ENCODE results near the gene EML5.
A peak's percentile ranks its signal among the peaks of the same experiment; 100 is the strongest.
"Not testable (repeated sequence)": the region's sequence is repeated elsewhere in the genome, so short reads cannot be mapped to it uniquely, and the experiment has no call there.

The EML5 gene

GRCh38 chr14:88792473-88793258 is at the start of gene EML5:
EML5 (minus strand) TSS chr14:88792953; CDS start chr14:88792503, 450 bp downstream.
- peak; percentile 82 for DNase-seq

DNA sequence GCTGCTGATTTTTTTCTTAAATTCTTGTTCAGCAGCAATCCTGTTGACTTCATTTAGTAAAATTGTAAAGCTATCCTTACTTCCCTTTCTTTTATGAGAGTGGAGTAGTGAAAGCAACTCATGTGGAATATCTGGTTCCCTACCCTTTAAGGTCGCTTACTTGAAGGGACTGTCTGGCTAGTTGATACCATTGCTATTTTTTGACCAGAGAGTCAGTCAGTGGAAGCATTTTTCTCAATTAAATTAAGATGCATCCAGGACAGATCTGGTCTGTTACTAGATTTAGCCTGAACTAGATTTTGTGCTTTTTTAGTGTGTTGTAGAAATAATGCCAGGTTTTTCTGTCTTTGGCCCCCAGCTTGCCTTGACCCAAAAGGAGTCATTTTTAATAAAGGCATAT is 49.7 kb upstream of the EML5 start:
- no peak for DNase-seq

DNA sequence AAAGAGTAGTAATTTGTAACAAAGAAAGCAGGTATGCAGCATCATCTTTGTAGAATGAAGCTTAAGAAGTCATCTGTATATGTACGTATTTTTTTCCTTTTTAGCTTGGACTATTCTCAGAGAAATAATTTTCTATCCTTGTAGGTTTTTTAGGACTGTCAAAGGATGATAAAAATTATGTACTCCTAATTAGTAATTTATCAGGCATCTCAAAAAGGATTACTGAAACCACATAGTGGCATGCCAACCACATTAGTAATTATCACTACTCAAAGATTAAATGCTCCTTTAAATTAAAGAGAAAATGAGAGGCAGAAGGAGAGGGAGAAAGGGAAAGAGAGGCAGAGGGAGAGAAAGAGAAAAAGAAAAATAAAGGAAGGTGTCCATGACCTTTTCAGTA is 49.0 kb upstream of the EML5 start:
- no peak for DNase-seq

DNA sequence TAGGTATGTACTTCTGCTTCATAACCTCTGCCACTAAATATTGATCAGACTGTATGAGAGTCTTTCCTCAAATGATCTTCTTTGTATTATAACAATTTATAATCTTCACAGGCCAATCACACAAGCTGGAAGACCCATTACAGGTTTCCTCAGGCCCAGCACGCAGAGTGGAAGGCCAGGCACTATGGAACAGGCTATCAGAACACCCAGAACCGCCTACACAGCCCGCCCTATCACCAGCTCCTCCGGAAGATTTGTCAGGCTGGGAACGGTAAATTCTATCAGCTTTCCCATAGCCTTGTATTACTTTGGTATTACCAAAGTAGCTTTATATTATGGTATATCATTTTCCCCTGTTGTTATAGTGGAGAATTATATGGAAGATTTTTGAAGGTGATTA is 48.2 kb upstream of the EML5 start:
- no peak for DNase-seq

DNA sequence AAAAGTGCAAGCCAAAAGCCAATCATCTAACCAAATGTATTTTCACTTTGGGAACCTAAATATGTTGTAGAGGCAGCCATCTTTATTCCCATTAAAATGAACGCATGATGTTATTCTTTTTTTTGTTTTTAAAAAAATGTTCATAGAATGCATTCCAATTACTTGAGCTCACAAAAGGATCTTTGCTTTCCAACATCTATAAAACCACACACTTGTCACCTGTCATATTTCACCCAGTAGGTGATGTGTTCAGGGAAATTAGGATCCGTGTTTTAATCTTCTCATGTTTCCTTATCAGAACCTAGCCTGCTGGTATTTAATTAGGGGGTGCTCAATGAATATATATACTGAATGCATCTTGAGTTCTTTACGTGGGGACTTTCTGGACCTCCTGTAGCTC is 45.3 kb upstream of the EML5 start:
- DNase-seq = no peak

- DNase-seq = no peak
Measured at GRCh38 chr14:88837495-88837894, 44.7 kb upstream of the EML5 start.

- DNase-seq = no peak
Measured at GRCh38 chr14:88835661-88836060, 42.9 kb upstream of the EML5 start.

GRCh38 chr14:88834883-88835431 is 42.2 kb upstream of the EML5 start:
- DNase-seq = no peak

DNA sequence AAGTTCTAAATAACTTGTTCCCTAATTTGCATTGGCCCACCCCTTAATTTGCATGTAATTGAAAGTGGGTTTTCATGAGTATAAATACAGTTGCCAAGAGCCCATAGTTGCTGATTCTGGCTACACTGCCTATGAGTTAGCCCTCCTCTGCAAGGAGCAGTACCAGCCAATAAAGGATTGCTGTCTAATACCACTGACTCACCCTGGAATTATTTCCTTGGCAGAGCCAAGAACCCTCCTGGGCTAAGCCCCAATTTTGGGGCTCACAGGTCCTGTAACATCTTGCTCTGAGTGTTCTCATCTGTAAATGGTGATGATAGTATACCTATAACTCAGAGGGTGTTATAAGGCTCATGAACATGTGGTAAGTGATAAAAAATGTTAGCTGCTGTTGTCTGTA is 38.5 kb upstream of the EML5 start:
- no peak for DNase-seq

- DNase-seq = no peak
Measured at GRCh38 chr14:88829685-88830302, 37.0 kb upstream of the EML5 start.

GRCh38 chr14:88829188-88829587 is 36.4 kb upstream of the EML5 start:
- DNase-seq = no peak

DNA sequence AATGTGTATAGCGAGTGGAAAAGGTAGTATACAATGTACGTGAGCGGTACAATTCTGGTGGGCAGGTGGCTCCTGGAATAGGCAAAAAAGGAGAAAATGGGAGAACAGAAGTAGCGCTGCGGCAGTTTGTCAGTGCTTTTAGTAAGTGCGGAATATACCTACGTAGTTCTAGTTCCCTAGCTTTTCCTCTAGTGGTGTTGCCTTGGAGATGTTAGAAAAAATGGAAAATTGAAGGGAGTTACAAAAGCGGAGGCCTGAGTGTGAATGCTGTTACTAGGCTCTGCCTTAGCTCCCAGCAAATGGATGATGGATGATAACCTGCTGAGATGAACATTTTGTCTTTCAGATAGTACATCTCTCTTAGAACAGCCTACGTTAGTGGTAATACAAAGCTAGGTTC is 32.8 kb upstream of the EML5 start:
- no peak for DNase-seq

DNA sequence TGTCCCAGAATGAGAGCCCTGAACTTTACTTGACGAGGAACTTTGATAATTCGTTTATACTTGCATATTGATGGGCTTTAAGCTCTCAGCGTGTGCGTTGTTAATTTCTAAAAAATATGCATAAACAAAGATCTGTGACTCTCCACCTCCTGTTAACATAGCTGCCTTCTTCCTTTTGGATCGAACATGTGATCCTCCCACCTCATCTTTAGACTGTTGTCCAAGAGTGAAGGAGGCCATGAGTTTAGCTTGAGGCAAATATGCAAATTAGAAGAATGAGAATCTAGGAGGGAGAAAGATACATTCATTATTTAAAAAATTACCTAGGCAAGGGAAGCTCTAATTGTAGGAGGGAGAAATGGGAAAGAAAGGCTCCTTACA is 32.3 kb upstream of the EML5 start:
- no peak for DNase-seq

DNA sequence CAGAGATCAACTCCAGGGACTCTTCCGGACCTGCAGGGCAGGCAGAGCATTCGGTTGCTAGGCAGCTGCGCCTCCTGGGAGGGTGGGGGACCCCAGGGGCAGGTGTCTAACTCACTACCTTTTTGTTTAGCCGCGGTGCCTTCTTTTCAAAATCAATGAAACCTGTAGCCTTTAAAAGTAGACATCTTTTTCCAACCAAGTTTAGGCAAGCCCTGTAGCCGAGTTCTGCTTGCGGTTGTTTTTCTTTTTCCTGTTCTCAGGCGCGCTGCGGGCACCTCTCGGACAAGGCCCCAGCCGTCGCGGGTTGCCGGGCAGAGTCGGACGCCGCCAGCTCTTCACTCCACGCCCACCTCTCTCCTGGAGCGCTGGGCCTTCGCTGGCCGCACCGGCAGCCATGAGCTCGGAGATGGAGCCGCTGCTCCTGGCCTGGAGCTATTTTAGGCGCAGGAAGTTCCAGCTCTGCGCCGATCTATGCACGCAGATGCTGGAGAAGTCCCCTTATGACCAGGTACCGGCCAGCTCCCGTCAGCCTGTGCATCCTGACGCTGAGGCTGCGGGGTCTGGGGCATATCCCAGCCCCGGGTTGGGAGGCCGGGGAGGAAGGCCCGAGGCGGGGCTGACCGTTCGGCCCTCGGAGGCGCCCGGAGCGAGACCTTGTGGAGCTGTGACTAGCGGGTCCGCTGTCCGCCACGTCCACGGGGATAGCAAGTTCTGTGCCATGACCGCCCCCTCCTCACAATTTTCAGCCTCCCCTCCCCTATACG is 31.7 kb upstream of the EML5 start, which contains the start of gene TTC8:
Gene TTC8 (plus strand): TSS at position 338 of the 764 bp plus-strand sequence. CDS start 57 bp downstream, at position 395.
- DNase-seq = peak; percentile 84

- no peak for DNase-seq
Measured at GRCh38 chr14:88823968-88824313, 31.2 kb upstream of the EML5 start.

DNA sequence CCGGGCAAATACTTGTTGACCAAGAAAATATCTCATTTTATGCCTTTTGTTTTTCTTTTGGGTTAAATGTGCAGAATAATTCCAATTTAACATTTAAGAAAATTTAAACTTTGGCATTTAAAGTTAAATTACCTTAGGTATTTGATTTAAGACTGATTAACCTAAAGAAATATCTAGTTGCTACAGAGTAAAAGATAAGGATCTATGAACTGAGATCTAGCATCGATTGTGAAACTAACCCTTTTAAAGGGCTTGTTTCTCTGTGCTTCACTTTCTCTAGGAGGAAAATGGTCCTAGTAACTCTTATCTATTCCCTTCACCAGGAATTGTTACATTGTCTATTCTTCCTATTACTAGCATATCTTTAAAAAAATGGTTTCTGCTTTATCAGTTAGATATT is 29.1 kb upstream of the EML5 start:
- no peak for DNase-seq

GRCh38 chr14:88821378-88821777 is 28.6 kb upstream of the EML5 start:
- DNase-seq = no peak

DNA sequence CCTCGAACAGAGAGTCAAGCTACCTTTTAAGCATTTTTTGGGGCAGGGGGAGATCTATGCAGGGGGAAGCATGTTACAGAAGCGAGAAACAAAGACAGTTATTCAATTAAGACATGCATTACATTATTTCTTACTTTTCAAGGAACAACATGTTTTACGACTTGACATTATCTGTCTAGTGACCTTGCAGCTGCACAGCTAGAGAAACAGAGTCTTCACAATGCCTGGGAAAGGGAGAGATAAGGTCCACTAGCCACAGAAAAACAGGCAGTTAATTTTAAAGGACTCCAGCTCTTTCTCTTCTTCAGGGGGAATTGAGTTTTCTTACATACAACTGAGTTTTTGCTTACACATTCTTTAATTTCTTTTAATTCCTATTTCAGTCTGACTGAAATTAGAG is 26.9 kb upstream of the EML5 start:
- not testable (repeated sequence) for DNase-seq

- no peak for DNase-seq
Measured at GRCh38 chr14:88818018-88818417, 25.3 kb upstream of the EML5 start.

GRCh38 chr14:88815980-88816379 is 23.2 kb upstream of the EML5 start:
- no peak for DNase-seq

GRCh38 chr14:88808359-88808758 is 15.6 kb upstream of the EML5 start:
- no peak for DNase-seq

DNA sequence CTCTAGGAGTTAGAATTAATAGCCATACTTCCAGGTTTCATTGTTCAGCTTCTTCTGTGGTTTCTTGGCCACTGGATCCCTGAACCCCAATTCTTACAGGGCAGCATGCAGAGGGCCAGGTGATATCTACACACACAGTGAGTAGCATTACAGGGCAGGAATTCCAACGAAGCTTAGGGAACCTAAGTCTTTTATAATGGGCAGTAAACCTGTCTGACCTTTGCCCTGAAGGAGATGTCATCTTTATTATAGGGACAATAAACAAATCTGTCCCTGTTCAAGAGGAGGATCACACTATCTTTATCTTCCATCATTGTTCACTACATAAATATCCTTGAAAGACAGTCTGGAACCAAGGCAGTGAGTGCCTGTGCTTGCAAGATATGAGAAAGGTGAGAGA is 11.7 kb upstream of the EML5 start:
- no peak for DNase-seq

DNA sequence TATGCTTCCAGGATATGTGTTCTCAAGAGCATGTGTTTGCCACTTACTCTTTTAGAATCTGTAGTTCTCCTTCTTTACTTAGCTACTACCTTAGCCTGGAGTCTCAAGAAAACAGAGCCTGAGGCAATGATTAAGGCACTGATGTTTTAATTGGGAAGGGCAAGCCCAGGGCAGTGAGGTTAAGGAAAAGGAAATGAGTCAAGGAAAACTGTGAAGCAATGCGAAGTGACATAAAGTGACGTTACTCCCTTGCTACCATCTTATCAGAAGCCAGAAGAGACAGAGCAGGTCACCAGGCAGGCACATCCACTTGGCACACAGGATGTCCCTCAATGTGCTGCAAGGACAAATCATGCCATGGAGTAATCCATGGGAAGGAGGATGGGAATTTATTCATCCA is 11.3 kb upstream of the EML5 start:
- DNase-seq = no peak

DNA sequence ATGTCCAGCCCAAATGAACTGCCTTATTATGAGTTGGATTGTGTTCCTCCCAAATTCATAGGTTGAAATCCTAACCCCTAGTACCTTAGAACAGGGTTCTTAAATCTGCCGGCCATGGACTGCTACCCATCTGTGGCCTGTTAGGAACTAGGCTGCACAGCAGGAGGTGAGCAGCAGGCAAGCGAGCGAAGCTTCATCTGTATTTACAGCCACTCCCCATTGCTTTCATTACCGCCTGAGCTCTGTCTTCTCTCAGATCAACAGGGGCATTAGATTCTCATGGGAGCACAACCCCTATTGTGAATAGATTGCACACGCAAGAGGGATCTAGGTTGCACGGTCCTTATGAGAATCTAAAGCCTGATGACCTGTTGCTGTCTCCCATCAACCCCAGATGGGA is 9.8 kb upstream of the EML5 start:
- no peak for DNase-seq
